ENCODE data around the gene NCAPH2.
A peak's percentile ranks its signal among the peaks of the same experiment; 100 is the strongest.
"Not testable (repeated sequence)": the region's sequence is repeated elsewhere in the genome, so short reads cannot be mapped to it uniquely, and the experiment has no call there.

Gene NCAPH2

DNA sequence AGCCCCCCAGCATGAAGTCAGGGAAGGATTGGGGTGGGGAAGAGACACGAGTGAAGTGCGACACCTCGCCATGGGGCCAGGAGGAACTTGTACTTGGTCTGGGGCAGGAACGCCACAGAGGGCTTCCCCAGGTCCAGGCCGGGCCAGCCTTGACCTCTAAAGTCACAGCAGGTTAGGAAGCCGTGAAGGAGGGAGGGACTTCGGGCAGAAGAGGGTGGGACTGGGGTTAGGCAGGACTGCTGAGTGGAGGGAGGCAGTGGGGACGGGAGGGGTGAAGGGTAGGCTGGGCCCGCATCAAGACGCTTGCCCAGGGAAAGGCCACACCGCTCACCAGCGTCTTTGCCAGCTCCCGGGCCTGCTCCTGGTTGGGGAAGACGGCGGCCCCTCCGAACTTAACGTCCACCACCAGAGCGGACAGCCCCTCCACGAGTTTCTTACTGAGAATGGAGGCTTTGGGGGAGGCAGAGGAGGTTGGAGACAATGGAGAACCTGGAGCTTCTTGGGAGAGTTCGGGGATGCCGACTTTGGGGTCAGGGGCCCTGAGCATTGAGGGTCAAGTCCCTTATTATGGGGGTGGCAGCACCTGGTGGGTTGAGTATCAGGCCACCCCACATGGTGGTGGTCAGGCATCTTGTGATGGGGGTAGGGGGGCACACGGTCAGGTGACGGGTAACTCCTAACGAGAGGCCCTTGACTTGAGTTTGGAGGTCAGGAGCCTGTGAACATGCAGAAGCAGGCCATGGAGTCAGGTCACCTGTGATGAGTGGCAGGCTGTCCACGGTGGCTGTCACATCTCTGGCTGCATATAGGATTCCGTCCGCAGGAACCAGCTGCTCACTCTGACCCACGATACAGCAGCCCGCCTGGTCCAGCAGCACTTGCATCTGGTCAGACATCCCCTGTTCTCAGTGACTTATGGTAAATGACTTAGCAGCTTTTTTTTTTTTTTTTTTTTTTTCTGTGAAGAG lies 19.1 kb downstream of the NCAPH2 start:
- DNase-seq (ENCODE audit: low read depth, low spot score), result no peak
- H3K4me3 ChIP-seq (ENCODE audit: low read length), result peak overlapping the region; percentile 71

- DNase-seq (ENCODE audit: low read depth, low spot score), result no peak
- no peak overlapping the region for H3K4me3 ChIP-seq (ENCODE audit: low read length)
These were observed 20.1 kb downstream of the NCAPH2 start for GRCh38 chr22:50527921-50528681.

DNA sequence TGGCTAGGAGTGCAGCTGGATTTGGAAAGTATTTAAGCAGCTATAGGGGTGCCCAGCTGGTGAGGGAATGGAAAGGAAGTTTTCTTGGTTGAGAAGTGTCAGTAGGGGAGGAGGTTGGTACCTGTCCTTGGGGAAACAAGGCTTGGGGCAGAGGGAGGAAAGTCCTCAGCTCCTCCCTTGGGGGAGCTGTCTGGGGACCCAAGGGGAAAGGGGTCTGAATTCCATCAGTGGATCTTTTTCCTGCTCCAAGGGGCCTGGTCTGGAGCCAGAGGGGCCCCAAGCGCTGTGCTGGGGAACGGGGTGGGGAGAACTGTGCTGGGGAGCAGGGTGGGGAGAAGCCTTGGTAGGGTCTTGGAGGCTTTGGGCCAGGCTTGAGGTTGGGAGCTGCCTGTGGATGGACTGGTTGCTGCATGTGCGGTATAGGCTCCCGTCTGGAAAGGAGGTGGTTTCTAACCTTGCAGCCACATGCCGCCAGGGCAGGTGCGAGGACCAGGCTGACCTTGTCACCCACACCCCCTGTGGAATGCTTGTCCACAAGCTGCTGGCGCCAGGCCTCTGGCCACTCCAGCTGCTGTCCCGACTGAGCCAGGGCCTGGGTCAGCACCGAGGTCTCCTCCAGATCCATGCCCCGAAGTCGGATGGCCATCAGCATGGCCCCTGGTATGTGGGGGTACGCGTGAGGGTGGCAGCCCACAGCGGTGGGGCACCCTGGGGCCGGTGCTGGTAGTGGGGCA lies 20.8 kb downstream of the NCAPH2 start:
- no peak overlapping the region for H3K4me3 ChIP-seq (ENCODE audit: low read length)
- DNase-seq (ENCODE audit: low read depth, low spot score), result no peak

GRCh38 chr22:50529416-50529896 lies 21.4 kb downstream of the NCAPH2 start:
- no peak overlapping the region for H3K4me3 ChIP-seq (ENCODE audit: low read length)
- no peak for DNase-seq (ENCODE audit: low read depth, low spot score)

DNA sequence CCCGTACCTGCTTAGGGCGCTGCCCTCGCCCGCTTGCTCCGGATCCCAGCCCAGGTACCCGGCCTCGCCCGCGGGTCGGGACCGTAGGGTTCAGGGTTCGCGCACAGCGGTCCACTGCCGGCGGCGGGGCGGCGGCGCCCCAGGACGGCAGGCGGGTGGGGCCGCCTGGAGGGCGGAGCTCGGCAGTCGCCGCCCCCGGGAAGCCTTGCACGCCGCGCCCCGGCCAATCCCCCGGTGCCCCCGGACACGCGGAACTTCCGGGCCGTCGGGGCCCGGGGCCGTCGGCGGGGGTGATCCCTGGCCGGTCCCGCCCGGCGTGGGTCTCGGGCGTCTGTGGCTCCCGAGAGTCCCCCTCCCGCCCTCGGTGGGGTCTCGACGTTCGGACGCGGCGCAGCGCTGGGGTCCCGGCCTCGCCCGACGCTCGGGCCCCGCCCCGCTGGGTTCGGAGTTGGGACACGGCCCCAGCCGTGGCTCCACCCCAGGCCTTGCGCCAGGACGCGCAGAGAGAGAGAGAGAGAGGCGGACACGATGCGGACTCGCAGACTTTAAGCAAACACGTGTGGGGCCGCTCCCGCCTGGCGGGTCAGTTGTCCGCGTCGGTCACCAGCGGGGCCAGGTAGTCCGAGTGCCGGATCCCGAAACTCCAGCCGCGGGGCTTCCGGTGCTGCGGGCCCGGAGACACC lies 22.0 kb downstream of the NCAPH2 start, which contains the start of gene TYMP:
Gene TYMP (minus strand): TSS at position 116 of the 683 bp plus-strand sequence. CDS start 303 bp downstream, outside the sequence.
- no peak within 1 kb of the TSS for H3K4me3 ChIP-seq (ENCODE audit: low read length)
- DNase-seq (ENCODE audit: low read depth, low spot score), result no peak

- no peak for DNase-seq (ENCODE audit: low read depth, low spot score)
- H3K4me3 ChIP-seq (ENCODE audit: low read length), result no peak overlapping the region
These were observed 22.5 kb downstream of the NCAPH2 start for GRCh38 chr22:50530580-50530876.

- DNase-seq (ENCODE audit: low read depth, low spot score), result no peak
- H3K4me3 ChIP-seq (ENCODE audit: low read length), result no peak overlapping the region
These were observed 23.0 kb downstream of the NCAPH2 start for GRCh38 chr22:50530877-50531545.

DNA sequence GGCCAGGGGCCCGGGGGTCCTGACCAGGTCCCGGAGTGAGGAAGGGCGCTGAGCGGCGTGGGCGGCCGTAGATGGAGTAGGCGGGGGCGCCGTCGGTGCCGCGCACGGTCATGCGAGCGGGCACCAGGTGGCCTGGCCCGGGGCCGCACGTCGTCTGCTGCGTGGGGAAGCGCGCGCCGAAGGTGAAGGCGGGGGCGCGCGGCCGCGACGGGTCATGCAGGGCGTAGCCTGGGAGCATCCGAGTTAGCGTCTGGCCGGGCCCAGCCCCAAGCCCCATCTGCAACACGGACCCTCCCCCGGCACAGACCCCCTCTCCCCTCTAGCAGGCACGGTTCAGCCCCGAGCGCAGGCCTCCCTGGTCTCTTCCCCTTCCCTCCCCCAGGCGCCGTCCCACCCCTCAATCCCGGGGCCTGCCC lies 23.5 kb downstream of the NCAPH2 start:
- no peak overlapping the region for H3K4me3 ChIP-seq (ENCODE audit: low read length)
- DNase-seq (ENCODE audit: low read depth, low spot score), result no peak

GRCh38 chr22:50531962-50532674 lies 24.1 kb downstream of the NCAPH2 start:
- DNase-seq (ENCODE audit: low read depth, low spot score), result no peak
- H3K4me3 ChIP-seq (ENCODE audit: low read length), result no peak overlapping the region

- no peak overlapping the region for H3K4me3 ChIP-seq (ENCODE audit: low read length)
- no peak for DNase-seq (ENCODE audit: low read depth, low spot score)
These were observed 25.1 kb downstream of the NCAPH2 start for GRCh38 chr22:50532824-50533796.

- DNase-seq (ENCODE audit: low read depth, low spot score); H3K4me3 ChIP-seq (ENCODE audit: low read length): not testable (repeated sequence)
These were observed 26.1 kb downstream of the NCAPH2 start for GRCh38 chr22:50533856-50534711.

- no peak overlapping the region for H3K4me3 ChIP-seq (ENCODE audit: low read length)
These were observed 27.1 kb downstream of the NCAPH2 start for GRCh38 chr22:50535113-50535512.

DNA sequence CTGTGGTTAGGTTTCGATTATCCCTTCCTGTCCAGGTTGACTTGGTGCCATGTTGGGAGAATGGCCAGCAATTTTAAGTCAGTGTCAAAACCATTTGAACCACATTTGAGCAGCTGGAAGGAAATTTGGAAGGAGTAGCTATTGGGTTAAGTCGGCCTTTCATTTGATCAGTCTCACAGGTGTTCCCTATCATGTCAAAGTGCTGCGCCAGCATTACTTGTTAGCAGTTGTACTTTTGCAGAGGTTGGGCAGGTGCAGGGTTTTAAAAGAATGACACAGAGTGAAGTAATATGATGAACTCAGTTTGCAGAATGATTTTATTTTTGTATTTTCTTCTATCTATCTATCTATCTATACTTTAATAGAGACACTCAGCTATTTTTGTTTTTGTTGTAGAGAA lies 28.2 kb downstream of the NCAPH2 start:
- no peak for DNase-seq (ENCODE audit: low read depth, low spot score)
- H3K4me3 ChIP-seq (ENCODE audit: low read length), result no peak overlapping the region

More at GRCh38 chr22:50535113-50535512, 27.1 kb downstream of the NCAPH2 start:
- DNase-seq (ENCODE audit: low read depth, low spot score), result no peak

DNA sequence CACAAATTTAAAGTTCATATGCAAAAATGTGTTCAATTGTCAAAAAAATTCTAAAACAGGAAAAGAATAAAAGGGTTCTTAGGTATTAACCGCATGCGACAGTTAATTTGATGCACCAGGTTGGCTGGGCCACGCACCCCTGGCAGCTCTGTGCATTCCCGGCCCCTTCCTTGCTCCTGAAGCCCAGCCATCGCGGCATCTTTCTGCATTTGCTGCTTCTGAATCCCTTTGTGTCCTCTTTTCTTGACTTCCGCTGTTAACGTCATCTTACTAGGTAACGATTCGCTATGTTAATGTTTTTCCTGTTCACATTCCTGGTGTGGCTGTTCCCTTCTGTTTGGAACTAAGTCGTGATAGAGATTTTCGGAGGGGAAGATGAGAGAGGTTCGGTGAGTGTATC lies 29.7 kb downstream of the NCAPH2 start:
- DNase-seq (ENCODE audit: low read depth, low spot score), result no peak
- no peak overlapping the region for H3K4me3 ChIP-seq (ENCODE audit: low read length)

GRCh38 chr22:50540381-50540780 lies 32.4 kb downstream of the NCAPH2 start:
- no peak overlapping the region for H3K4me3 ChIP-seq (ENCODE audit: low read length)
- no peak for DNase-seq (ENCODE audit: low read depth, low spot score)

GRCh38 chr22:50541667-50542026 lies 33.6 kb downstream of the NCAPH2 start:
- DNase-seq (ENCODE audit: low read depth, low spot score); H3K4me3 ChIP-seq (ENCODE audit: low read length): not testable (repeated sequence)

Data from Jurkat, Clone E6-1 (cell line).